NCI-H2029 (cell line): Measurements from ENCODE around the gene NUDC.
"Not testable (repeated sequence)": the region's sequence is repeated elsewhere in the genome, so short reads cannot be mapped to it uniquely, and the experiment has no call there.

Experiments
- DNase-seq: peaks from one replicate; lab custom pipeline; 2025; lab: John Stamatoyannopoulos, UW

Gene NUDC

DNA sequence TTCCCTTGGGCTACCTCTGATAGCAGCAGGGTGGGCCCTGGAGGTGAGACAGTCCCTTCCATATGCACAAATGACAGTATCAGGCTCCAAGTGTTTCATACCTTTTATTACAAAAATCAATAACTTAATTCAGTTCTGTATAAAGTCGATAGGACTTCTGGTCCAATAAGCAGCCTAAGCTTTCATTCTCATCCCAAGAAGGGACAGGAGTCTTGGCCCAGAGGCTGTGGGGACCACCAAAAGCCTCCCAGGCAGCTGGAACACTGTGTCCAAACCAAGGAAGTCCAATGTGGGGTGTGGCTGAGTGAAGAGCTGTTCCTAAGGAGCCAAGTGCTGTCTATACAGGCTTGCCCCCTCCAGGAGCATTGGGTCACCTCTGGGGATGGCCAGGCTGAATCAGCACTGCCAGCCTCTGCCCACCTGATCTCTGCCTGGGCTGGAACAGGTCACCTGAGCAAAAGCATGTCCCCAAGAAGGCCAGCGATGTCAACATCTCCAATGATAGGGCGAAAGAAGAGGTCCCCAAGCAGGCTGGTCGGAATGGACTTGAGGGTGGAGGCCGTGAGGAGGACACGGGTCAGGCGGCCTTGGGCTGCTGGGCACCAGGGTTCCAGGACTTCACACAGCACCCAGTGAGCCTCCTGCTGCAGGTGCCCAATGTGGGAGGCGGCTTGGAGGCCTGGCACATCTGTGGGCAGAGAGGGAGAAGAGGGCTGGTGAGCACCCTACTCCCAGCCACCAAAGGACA lies 10.0 kb upstream of the NUDC start:
- no peak for DNase-seq

DNA sequence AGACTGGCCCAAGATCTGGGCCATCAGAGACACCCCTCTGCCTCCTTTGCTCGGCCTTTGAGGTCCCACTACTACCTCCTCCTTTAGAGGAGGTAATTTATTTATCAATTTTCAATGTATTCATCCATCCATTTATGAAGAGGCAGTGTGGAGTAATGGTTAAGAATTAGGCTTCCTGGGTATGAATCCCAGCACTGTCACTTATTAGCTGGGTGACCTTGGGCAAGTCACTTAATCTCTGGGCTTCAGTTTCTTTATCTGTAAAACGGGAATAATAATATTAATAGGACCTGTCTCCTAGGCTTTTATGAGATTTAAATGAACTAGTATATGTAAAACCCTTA lies 9.4 kb upstream of the NUDC start:
- DNase-seq = no peak

GRCh38 chr1:26913389-26913753 lies 8.2 kb upstream of the NUDC start:
- no peak for DNase-seq

DNA sequence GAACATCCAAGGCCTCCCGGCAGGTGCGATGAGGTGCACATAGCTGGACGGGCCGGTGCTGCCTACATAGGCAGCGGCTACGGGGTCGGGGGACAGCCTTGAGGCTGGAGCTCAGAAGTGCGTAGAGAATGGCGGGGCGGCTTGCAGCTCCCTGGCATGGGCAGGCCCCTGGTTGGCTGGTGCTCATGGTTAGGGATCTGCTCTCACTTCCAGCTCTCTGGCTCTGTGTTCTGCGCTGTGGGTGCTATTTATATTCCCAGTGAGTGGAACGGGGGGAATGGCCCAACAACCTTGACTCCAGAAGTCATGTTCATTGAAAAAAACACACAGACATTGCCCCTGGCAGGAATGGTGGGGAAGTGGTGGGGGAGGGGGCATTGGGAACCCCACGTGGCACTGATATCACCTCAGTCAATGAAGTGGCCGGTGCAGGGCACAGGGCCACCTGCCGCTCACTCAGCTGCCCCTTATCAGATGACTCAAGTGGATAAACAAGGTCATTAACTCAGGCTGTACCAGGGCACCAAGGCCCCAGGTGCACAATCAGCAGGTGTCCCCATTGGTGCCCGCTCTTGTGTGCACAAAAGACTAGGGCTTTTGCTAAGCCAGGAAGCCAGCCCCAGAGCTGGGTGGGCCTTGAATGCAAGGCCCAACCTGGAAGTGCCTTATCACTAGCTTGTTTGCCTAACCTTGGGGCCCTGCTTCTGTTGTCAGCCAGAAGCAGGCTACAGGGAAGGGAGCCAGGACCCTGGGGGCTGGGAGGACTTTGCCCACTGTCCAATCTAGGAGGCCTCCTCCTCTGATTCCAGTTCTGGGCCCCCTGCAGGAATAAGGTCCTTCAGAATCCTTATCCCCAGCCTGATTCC lies 7.6 kb upstream of the NUDC start, which contains the start of gene NR0B2:
TSS of gene NR0B2 (minus strand) at position 222 of the 866 bp plus-strand sequence. CDS start at position 187, 35 bp downstream.
- DNase-seq = peak; percentile 99

DNA sequence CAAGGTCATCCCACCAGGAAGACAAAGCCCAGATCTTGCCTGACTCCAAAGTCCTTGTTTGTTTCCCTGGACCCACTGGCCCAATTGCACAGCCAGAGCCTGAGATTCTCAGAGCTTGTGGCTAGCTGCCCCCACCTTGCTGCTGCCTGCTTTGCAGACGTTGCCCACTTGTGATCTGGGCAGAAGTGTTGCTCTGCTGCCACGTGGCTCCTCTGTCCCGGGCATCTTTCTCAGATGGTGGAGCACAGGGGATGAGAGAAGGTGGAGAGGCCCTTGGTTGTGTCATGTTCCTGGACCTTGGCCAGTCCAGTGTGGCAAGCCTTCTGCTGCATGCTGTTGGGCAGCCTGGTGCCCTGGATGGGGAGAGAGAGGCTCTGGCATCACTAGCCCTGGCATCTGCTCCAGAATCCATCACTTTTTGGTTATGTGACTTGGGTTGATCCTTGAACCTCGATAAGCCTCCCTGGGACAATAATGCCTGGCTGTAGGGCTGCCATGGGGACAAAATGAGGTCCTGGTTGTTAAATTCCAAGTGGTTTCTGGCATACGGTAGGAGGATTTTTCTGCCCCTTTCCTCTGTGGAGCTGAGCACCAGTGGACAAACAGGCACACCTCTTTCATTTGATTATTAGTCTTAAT lies 6.2 kb upstream of the NUDC start:
- DNase-seq = peak; percentile 89

DNA sequence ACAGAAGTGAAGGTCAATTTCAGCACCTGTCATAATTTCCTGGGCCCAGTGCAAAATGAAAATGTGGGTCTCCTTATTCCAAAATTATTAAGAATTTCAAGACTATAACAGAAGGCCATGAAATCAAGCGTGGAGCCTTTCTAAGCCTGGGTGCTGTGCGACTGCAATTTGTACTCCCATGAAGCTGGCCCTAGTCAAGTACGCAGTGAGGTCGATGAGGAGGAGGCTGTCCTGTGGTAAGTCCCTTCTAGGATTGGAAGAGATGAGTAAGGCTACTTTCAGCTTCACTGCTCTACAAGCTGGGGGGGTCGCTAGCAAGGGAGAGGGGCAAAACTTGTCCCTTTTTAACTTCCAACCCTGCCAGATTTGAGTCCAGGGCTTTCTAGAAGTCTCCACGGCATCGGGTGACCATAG lies 410 bp upstream of the NUDC start:
- no peak for DNase-seq

DNA sequence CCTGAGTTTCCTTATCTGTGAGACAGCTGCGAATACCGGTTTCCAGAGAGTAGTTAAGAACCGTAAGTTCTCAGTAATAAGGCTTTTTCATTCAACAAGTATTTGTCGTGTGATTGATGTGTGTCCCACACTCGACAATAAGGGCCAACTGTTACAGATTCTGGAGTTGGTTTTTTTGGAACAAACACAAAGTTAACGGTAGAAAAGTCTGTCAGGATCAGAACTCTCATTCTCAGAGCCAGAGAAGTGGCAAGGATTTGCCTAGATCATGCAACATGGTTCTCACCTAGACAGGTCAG lies 837 bp downstream of the NUDC start:
- DNase-seq = no peak

DNA sequence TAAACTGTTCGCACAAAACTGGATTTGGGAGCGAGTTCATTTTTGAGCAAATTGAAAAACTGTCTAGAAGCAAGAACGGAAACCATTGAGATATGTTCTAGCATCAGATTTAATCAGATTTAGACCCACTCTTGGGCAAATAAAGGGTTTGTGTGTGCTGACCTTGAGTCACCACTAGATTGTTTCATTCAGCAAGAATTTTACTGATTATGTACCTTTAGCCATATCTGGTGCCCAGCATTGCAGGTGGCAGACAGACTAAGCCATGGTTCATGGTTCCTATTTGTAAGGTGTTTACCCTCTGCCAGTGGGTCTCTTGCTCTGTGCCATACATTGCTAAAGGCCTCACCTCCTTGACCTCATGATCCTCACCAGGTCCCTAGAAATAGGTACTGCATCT lies 1.4 kb downstream of the NUDC start:
- DNase-seq = no peak

DNA sequence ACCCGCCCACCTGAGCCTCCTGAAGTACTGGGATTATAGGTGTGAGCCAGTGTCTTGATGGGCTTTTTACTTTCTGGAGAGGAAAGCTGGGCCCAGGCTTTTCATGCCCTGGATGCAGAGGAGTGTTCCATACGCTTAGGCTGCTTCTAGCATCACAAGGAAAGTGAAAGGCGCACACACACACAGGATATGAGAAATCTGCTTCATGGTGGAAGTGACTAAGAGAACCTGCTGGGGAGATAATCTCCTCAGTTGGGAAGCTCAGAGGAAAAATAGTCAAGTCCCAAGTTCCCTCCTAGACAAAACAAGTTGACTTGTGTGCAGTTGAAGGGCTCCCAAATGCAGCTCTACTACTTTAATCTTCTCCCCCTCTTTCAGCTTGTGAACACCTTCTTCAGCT lies 2.2 kb downstream of the NUDC start:
- no peak for DNase-seq

GRCh38 chr1:26932531-26932930 lies 11.0 kb downstream of the NUDC start:
- no peak for DNase-seq

- DNase-seq = no peak
Observed at GRCh38 chr1:26936823-26937222, 15.3 kb downstream of the NUDC start.

DNA sequence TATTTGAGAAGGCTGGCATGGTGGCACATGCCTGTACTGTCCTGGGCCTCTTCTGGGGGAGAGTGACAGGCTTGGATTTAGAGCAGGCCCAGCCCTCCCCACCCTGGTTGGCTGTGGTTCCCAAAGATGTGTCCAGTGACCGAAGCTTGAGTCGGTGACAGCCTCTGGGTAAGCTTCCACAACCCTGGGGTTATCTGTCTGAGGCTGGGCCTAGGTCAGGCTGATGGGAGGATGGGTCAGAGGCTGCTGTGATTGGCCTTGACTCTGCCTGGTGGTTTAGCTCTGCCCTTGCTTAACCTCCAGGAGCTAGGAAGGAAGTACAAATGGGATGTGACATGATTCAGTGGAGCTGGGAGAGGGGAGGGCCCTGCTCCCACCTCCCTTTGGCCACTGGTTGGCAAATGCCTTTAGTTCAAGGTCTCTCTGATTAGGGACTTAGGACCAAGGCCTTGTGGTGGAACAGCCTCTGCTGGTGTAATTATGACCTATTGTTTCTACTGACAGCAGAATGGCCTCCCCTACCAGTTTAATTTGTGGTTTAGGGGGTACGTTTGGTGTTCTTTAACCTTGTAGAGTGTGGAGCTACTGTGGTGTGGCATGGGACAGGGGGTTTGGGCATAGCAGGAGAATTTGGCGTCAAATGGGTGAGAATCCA lies 16.6 kb downstream of the NUDC start:
- DNase-seq = no peak

GRCh38 chr1:26938659-26939025 lies 17.1 kb downstream of the NUDC start:
- DNase-seq = no peak

GRCh38 chr1:26941311-26941710 lies 19.8 kb downstream of the NUDC start:
- no peak for DNase-seq

DNA sequence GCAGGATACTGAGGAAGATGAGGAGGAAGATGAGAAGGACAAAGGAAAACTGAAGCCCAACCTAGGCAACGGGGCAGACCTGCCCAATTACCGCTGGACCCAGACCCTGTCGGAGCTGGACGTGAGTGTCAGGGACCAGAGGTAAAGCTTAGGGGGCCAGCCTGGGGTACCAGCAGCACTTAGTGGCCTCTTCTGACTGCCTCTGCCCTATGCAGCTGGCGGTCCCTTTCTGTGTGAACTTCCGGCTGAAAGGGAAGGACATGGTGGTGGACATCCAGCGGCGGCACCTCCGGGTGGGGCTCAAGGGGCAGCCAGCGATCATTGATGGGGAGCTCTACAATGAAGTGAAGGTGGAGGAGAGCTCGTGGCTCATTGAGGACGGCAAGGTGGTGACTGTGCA lies 21.1 kb downstream of the NUDC start:
- DNase-seq = no peak

DNA sequence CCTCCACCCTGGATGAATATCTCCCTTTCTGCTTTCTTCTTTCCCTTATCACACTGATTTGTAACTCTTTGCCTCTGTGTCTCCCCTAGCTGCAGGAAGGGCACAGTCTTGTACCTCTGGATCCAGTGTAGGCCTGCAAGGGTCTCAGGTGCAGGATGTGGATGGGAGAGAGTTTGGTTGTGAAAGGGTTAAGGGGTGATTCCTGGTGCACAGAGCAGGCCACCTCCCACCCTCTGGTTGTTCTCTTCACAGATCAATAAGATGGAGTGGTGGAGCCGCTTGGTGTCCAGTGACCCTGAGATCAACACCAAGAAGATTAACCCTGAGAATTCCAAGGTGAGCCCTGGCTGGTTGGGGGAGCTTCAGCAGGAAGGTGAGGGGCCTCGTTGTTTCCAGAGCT lies 23.6 kb downstream of the NUDC start:
- DNase-seq = no peak

DNA sequence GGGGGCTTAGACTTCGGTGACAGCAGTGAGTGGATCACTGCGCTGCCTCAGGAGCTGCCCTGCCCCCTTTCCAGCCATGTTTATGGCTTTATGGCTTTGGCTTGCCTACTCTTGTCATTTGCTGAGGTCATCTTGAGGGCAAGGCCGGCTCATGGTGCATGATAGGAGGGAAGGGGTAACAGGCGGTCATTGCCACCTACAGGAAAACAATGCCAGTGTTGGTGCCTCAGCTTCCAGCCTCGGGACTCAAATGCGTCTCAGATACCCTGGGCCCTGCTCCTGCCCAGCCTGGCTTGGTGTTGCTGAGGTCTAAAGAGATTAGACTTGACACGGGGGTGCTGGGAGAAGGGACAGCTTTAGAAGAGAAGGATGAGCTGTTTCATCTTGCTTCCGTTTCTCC lies 24.2 kb downstream of the NUDC start:
- DNase-seq = no peak

DNA sequence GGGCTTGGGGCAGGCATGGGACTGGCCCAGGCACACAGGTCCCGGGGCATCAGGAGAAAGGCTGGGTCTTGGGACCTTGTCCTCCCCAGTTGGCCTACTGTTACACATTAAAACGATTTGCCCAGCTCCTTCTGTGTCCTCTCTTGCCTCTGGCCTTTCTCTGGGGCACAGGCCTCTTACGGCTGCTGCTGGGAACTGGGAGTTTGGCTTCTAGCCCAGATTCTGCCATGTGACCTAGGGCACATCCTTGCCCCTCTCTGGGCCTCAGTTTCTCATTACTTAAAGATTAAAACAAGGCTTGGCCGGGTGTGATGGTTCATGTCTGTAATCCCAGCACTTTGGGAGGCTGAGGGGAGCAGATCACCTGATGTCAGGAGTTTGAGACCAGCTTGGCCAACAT lies 24.7 kb downstream of the NUDC start:
- DNase-seq = no peak

- not testable (repeated sequence) for DNase-seq
Observed at GRCh38 chr1:26948725-26949057, 27.1 kb downstream of the NUDC start.

DNA sequence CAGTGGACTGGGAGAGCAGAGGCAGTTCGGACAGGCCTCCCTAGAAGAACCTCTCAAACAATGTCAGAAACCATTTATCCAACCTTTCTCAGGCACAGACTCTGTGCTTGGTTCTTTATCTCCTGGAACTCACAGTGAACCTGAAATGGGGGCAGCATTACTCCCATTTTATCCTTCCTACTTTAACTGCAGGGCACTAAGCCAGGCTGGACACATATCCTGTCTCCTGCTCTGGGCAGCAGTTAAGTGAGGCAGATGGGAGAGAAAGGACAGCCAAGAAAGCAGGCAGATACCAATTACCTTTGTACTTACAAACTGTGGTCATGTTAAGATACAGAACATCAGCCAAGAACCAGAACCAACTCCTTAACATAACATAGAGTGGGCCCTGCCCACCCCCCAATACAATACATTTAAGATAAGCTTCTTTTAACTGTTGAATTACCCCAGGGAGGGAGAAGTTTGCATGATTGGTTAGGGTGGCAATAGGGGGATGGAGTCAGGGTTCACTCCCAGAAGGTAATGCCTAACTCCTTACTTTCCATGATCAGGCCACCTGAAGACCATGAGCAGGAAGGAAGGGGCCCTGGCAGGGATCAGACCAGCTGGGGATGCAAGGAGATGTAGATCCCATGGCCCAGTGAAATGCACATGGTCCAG lies 27.9 kb downstream of the NUDC start:
- DNase-seq = no peak

DNA sequence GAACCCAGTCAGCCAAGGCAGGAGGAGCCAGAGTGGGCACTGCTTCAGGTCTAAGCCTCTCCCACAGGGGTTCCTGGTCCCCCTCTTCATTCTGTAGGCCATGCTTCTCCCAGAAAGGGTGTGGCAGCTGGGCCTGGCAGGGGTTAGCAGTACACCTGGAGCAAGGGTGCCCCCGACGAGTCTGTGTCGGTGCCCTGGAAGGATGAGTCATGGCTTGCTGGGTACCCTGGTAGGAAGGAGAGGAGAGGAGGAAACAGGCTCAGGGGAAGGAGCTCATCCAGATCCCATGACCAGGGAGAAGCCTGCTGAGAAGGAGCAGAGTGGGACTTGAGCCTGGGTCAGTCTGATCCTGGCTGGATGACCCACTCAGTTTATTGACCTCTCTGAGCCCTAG lies 28.4 kb downstream of the NUDC start:
- no peak for DNase-seq

- DNase-seq = no peak
Observed at GRCh38 chr1:26950602-26951001, 29.1 kb downstream of the NUDC start.
